T-helper 22 cell (primary cell): ENCODE data around the gene P3H2.

Experiments used
- DNase-seq: peaks from one replicate; pipeline ENCODE4 v3.0.0-alpha.2; 2020; ENCODE audit warnings: low read depth

Gene P3H2

DNA sequence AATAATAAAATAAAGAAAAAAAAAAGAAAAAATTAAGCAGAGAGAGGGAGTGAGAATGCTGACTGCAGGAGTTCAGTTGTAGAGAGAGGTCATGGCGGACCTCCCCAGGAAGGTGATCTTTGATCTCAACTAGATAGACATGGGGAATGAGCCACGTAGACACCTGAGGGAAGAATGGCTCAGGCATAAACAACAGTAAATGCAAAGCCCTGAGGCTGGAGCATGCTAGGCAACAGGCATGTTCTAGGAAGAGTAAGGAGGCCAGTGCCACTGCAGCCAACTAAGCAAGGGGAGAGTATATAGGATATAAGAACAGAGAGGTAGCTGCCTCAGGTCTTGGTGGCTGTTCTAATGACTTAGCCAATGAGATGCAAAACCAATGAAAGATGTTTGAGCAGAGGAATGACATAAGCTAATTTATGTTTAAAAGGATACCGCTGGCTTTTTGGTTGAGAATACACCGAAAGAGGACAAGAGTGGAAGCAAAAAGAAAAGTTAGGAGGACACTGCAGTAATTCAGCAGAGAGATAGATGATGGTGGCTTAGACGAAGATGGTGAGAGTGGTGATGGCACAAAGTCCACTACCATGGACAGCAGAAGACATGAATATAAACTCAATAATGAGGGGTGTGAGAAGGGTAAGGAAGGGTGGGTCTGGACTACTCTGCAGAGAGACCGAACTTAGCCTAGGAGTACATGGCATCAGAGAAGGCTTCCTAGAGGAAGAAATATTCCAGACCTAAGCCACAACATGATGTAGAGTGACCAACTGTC is 174.6 kb downstream of the P3H2 start:
- no peak for DNase-seq

DNA sequence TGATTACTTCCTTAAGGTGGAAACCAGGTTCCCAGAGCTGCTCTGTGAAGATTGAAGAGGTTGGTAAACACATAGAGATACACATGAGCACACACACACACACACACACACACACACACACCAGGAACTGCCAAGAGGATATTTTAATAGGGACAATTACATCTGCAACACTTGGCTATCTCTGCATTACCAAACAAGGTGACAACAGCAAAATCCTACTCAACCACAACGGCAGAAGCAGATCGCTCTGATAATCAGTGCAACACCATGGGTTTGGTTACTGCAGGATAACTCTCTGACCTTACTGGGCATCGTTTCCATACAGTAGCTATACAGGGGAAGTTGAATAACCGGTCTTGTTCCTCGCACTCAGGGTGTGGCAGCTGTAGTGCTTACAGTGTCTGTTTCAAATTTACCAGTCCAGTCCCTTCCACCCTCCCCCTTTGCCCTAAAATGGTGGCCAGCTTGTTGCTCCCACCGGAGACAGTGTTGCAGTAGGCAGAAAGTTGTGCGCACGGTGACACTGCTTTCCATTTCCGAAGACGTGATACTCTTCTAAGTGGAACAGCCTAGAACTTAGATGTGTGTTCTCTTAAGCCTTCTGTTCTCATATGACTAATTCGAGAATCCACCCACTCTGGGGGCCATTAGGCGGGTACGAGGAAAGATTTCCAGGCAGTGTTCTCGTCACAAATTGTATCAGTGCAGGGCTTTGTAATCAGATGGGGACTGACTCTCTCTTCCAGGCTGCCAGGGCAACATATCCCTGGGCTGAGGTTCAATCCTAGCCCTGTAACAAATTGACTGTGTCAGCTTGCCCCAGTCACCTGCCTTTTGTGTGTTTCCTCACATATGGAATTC is 176.2 kb downstream of the P3H2 start:
- no peak for DNase-seq

DNA sequence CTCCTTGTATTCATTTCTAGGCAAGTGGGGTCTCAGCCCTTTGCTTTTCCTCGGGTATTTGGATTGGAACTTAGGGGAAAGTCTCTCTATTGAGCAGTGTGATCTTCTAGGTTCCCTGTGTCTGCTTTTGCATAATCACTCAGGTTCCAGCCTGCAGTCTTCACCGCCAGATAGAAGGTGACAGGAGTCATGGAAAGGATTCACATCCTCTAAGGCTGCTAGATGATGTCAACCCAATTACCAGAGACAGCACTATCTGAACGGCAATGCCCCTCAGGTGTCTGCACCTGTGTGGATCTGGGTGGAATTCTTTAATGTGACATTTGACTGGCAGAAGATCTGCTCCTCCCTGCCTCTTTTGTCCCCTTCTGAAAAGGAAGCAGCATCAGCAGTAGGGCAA is 177.7 kb downstream of the P3H2 start:
- DNase-seq: no peak

DNA sequence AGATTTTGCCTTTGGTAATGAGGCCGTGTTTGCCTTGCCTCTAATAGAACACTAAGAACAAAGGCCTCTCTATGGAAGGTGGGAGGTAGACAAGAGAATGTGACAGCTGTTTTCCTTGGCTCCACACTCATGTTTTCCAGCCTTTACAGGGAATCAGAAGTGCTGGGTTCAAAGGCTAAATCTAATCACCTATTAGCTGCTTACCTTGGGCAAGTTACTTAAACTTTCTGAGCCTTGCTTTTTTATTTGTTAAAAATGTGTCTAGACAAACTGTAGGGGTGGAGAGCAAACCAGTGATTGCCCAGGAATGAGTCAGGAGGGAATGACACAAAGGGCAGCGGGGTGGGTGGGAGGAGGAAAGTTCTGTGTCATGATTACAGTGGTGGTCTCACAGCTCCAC is 179.0 kb downstream of the P3H2 start:
- no peak for DNase-seq

DNA sequence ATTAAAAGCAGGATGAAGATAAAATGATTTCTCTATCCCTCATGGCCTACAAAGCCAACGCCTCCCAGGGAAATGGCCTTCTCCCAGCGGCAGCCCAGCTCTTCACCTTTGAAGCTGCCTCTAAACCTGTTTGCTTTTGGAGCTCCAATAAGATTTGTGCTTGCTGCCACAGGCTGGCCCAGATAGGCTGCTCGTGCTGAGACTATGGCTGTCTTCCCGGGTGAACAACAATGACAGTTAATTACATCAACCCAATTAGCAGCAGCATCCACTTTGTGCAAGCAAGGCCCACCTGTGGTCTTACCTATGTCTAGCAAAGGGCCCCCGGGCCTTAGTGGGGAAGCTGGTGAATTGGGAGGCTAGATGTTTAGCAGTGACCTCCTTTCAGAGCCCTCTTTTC is 179.6 kb downstream of the P3H2 start:
- DNase-seq: no peak

DNA sequence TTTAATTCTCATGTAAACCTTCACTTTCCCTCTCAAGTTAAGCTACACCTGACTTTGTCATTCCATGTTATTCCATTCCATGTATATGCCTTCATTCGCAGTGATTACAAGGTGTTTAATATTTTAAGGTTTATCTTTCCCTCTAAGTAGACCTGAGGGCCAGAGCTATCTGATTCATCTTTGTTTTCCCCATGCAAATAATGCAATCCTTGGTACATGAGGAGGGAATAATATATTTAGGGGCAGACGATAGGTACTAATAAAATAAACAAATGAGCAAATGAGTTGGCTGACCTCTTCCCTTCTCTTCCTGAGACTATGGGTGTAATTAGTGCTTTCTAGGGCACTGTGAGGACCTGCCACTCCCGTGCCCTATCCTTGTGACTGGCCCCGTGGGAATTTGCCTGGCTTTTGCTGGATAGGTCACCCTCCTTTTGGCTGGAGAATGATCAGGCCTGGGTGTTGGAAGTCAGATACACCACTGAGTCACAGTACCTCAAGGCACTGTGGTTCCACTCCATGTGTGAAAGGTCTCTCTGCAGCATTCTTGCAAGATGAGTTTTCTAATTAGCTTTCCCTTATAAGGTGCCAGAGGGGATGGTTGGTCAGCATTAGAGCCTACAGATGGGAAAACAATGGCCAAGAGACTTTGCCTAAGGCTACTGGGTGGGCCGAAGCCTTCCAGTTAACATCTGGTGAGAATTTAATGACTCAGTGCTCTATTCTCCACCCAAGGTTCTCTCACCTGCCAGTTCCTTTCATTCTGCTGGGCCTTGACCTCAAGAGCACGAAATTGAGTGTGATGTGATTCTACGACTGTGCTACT is 183.2 kb downstream of the P3H2 start:
- no peak for DNase-seq

DNA sequence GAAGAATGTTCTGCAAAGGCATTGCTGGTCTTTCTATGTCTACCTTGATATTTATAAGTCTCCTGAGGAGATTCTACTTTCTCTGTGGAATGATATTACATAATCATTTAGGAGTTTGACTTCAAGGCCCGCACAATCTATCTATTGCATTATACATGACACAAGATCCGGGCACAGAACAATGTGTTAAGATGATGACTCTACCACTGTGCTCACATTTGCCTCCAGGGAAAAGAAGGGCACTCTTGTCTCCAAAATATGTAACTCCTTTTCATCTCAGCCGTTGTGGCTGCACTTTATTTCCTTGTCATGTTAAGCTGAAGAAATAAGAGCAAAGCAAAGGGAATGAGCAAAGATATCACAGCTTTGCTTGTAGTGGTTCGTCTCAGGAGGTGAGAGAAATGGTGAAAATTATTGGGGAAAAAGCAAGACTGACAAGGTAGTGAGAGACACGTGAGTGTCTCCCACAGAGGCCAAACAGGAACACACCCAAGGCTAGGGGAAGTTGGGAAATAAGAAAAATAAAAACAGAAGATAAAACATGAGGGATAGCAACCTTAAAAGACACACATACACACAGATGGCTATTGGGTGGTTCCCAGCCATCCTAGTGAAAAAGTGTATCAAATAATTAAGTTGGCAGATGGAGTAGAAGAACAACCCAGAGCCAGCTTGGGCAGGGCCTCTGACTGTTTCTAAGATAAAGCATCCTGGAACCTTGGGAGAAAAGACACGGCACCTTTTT is 184.3 kb downstream of the P3H2 start:
- no peak for DNase-seq

DNA sequence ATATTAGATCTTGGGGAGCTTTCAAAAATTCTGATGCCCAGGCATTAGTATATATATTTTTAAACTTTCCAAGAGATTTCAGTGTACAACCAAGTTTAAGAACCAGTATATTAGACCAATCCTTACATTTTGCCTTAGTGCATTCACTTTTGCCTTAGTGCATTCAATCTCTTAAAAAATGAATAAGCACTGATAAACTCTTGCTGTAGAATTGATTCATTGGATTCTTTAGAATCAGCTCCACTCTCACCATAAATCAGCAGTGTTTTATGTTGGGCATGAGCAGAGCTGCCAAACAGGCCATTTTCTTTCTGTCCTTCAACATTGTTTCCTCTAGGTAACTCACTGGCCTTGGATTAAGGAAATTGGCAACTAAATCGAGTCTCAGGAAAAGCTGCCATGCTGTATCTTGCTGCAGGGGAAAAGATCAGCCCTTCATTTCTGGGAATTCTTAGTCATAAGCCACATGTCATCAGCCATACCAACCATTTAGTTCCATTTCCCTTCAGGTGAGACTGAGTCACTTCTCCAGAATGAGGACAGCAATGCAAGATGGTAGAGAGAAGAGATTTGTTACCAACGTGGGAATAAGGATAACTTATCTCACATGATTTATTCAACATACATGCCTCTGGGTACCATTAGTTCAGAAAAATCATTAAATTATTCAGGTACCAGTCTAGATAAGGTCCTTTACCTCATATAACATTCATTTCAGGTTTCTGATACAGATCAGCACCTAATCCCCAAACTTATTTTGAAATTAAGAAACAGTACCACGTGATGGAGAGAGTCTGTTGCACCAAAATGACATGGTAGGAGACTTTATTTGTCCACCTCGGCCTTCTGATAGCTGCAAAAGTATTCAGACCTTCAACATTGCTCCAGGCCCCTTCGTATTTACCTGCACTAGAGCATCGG is 192.5 kb downstream of the P3H2 start:
- no peak for DNase-seq

DNA sequence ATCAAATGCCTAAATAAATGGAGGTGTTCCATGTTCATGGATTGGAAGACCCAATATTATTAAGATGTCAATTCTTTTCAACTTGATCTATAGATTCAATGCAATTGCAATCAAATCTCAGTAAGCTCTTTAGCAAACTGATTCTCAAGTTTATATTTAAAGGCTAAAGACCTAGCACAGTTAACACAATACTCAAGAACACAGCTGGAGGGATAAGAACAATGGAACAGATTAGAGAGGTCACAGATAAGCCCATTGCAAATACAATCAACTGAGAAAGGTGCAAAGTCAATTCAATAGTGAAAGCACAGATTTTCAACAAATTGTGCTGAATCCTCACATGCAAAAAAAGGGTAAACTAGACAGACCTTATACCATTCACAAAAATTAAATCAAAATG is 198.9 kb downstream of the P3H2 start:
- DNase-seq: no peak

DNA sequence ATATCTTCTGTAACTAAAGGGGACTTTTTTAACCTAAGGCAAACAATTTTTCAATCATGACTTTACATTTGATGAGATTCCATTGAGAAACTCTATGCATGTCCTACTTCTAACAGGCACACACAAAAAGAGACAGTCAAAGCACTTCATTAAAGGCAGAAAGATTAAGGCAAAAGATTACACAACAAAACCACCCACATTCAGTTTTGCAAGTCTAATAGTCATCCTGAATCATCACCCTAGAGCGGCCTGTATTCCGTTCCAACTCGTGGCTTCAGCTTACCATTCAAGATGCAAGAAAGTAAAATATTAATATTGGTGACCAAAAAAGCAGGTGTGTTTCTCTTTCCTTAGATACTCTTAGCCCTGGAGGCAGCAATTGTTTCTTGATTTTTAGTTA is 205.9 kb downstream of the P3H2 start:
- no peak for DNase-seq

DNA sequence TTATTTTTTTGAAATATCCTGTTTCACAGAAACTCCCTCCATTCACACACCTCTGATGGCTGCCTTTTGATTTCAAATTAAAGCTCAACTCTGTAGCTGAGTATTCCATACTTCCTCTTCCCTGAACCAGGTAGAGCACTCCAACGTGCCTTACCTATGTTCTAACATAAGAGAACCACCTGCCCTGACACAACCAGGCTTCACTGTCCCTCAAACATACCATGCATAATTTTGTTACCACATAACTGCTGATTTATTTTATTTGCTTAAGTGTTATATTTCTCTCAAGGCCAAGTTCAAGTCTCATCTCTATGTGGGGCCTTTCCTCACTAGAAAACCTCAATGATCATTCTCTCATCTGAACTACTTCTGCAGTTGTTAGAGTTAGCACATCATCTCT is 209.7 kb downstream of the P3H2 start:
- DNase-seq: no peak

DNA sequence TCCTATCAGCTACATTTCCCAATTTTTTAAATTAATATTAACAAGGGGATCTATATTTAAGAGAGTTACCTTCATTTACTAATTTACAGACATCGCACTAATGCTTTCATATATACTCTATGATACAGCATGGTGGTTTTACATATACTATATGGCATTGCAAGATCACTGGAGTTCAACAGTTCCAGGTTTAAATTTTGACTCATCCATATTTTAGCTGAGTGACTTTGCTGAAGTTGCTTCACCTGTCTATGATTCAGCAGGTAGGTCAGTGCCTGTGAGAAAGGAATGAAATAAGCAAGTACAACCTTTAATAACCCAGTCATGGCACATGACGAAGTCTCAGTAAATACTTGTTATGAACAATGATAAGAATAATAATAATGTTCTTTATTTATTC is 211.1 kb downstream of the P3H2 start:
- DNase-seq: no peak

DNA sequence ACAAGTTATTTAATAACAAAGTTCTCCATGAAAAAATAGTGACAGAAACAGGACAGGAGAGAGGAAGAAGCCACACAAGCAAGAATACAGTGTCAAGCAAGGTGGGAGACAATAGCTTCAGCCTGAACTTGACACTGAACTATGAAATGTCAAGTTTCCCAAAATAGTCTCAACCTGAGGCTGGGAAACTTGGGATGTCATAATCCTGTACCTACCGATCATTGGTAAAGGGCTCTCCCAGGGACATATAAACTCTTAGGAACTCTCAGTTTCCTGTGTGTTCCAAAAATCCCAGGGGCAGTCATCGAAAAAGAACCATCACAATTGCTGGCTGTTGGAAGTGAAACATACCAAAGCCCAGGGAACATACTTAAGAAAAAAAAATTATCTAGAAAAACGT is 211.6 kb downstream of the P3H2 start:
- no peak for DNase-seq

DNA sequence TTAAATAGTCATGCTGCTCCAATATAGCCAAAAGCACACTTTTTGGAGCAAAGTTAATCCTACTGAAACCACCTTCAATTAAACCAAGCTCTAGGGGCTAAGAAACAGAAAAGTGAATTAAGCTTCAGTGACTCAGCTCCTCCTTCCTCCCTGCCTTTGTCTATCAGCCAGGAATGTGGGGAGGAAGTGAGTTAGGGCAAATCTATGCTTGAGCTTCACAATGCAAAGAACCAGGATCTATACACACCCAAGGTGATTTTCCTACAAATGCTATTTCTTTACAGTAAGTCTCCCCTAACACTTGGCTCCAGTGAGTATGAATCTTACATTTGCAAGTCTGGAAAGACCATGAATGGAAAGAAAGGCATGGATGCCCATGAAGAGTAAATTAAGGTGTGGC is 212.1 kb downstream of the P3H2 start:
- no peak for DNase-seq

DNA sequence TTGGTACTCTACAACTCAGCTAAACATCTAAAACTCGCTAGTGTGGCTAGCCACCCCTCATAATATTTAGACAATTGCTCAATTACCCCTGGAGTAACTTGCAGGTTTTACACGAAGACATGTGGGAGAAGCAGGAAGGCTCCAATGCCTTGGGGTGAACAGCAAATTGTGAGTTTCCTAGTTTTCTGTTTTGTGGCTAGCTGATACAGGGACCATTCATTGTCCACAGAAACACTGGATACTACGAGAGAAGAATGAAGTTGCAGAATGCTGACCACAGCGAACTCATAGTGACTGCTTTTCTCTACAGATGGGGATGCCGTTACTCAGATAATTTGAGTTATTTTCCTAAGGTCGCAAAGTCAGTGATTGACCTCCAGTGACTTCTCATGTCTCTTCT is 212.9 kb downstream of the P3H2 start:
- no peak for DNase-seq
